ENCODE measurements around the gene BRI3. TPM values are rescaled to one million over a fixed set of nuclear protein-coding genes. Genes with fewer than 3 reads are reported as not detected.
A peak's percentile ranks its signal among the peaks of the same experiment; 100 is the strongest.

The BRI3 gene
- total and polyA plus RNA-seq, 2 of the 13 experiments (the other 11 are each of a cell fraction or from before 2014, with no cell fraction given): 54.0 to 103 TPM

- TF ChIP-seq SNAPC4 (CRISPR knock-in tag; IDR thresholded peaks at IDR 0.05): no peak
- TF ChIP-seq AGO2 (optimal IDR thresholded peaks at IDR 0.05; ENCODE audit: low read depth, low read length): peak; percentile 37
- no peak for TF ChIP-seq ZFP91 (CRISPR knock-in tag; IDR thresholded peaks at IDR 0.05; ENCODE audit: borderline replicate concordance)
- TF ChIP-seq RBM22 (optimal IDR thresholded peaks at IDR 0.05; ENCODE audit: low read length): peak; percentile 95
- no peak for TF ChIP-seq ZFX (CRISPR knock-in tag; IDR thresholded peaks at IDR 0.05; ENCODE audit: low read depth)
- TF ChIP-seq SOX6 (IDR thresholded peaks at IDR 0.05): no peak
- no peak for TF ChIP-seq SOX6 (CRISPR knock-in tag; IDR thresholded peaks at IDR 0.05)
Observed at GRCh38 chr7:98291717-98292116, 10.2 kb downstream of the BRI3 start (continued).
